ENCODE measurements around the gene ASCC1. TPM values are rescaled to one million over a fixed set of nuclear protein-coding genes. Genes with fewer than 3 reads are reported as not detected.

Gene ASCC1
- total and polyA plus RNA-seq, 2 donors (not counting 1 experiment from before 2014, with no cell fraction given), result 17.9 to 28.1 TPM

DNA sequence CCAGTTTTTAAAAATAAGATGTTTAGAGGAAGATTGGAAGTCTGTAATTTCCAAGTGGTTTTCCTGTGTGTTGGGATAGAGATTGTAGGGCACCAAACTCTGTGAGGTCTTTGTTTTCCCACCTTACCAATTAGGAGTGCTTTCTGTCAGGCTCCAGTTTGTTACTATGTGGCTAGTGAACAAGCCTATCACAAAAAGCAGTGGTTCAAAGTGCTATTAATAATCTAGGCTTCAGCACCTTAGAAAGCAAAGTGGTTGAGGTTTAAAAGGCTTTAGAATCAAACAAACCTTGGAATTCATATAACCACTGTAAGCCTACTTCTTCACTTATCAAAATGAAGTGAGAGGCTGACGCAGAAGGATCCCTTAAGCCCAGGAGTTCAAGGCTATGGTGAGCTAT is 11.4 kb downstream of the ASCC1 start:
- no peaks in the 10 kb centered on the region for H3K27me3 Mint-ChIP-seq
- ChIA-PET POLR2A (no interaction called here), CTCF (interaction anchor here (0.6 to 2.2 kb wide), 2 partner anchors 11 to 18 kb away, joined by 3 to 4 read pairs; partner anchors contain the start of genes ANAPC16 and ASCC1)
- H3K4me1 Mint-ChIP-seq, result no peaks in the 10 kb centered on the region
- H3K27ac Mint-ChIP-seq, result no peak overlapping the region
- no peak overlapping the region for H3K4me3 ChIP-seq (ENCODE audit: control extremely low read depth in 1 of 5, extremely low read depth in 1 of 5, insufficient read depth in 1 of 5, low read depth in 2 of 5, low read length in 4 of 5)
- DNase-seq (no peak), ATAC-seq (ENCODE audit: low read depth) (no peak)
- H3K36me3 ChIP-seq (replicated peaks in 1 of 2; ENCODE audit: control extremely low read depth in 1 of 2, control insufficient read depth in 1 of 2, extremely low read depth in 1 of 2, insufficient read depth in 2 of 2, low read length in 1 of 2), result peaks cover 5 to 62% of the 10 kb centered on the region in 2 experiments
- no peak overlapping the region for H3K9ac ChIP-seq (ENCODE audit: low read length)
- TF ChIP-seq, protein P1, sequence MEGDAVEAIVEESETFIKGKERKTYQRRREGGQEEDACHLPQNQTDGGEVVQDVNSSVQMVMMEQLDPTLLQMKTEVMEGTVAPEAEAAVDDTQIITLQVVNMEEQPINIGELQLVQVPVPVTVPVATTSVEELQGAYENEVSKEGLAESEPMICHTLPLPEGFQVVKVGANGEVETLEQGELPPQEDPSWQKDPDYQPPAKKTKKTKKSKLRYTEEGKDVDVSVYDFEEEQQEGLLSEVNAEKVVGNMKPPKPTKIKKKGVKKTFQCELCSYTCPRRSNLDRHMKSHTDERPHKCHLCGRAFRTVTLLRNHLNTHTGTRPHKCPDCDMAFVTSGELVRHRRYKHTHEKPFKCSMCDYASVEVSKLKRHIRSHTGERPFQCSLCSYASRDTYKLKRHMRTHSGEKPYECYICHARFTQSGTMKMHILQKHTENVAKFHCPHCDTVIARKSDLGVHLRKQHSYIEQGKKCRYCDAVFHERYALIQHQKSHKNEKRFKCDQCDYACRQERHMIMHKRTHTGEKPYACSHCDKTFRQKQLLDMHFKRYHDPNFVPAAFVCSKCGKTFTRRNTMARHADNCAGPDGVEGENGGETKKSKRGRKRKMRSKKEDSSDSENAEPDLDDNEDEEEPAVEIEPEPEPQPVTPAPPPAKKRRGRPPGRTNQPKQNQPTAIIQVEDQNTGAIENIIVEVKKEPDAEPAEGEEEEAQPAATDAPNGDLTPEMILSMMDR (IDR thresholded peaks at IDR 0.05), result no peak
- no peak for TF ChIP-seq EZH2 (IDR thresholded peaks at IDR 0.05; ENCODE audit: borderline replicate concordance, insufficient read depth, low read depth, low read length, poor library complexity, severe bottlenecking)
- H3K27me3 ChIP-seq (replicated peaks in 1 of 4; ENCODE audit: control extremely low read depth in 1 of 4, control insufficient read depth in 3 of 4, insufficient read depth in 4 of 4, low read length in 3 of 4), result no peaks in the 10 kb centered on the region
- no peak overlapping the region for H2AFZ ChIP-seq (ENCODE audit: insufficient read depth, low read depth, low read length, poor library complexity, severe bottlenecking)
- no peaks in the 10 kb centered on the region for H3K4me1 ChIP-seq (ENCODE audit: control insufficient read depth in 2 of 2, insufficient read depth in 2 of 2, low read length in 2 of 2)
- no peak overlapping the region for H3K4me2 ChIP-seq (replicated peaks; ENCODE audit: low read depth, low read length, poor library complexity, severe bottlenecking)
- H4K20me1 ChIP-seq (ENCODE audit: control insufficient read depth, insufficient read depth, low read length, poor library complexity, severe bottlenecking), result peaks cover 6% of the 10 kb centered on the region
- intact Hi-C loops (cut with micrococcal nuclease), result no loop called here
- no peaks in the 10 kb centered on the region for H3K9me3 ChIP-seq (ENCODE audit: control extremely low read depth in 1 of 3, control insufficient read depth in 2 of 3, insufficient read depth in 1 of 3, low read length in 2 of 3)
- peaks cover 48% of the 10 kb centered on the region for H3K79me2 ChIP-seq (ENCODE audit: control insufficient read depth, insufficient read depth, low read length)
- no peak overlapping the region for H3K27ac ChIP-seq (ENCODE audit: low read length in 2 of 2)
- H3K9me3 Mint-ChIP-seq (ENCODE audit: insufficient read depth), result no peaks in the 10 kb centered on the region
- H3K4me3 Mint-ChIP-seq, result no peak overlapping the region
- 83% methylated on average over 1 of the region's 1 CpG for WGBS (ENCODE audit: insufficient coverage)

DNA sequence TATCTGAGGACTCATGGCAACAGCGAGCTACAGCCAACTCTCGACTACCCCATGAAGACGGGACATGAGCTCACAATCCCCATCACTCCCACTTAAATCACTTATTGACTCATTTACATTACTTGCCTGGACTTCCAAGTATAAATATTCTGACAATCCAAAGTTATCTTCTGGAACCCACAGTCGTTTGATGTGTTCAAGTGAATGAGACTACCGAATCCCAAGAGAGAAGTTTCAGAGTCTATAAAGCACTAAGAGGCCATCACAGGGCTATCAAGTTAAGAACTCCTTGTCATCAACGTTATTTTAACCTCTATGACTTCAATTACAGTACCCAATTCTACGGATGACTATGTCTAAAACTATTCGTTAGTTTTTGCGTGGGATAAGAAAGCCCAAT is 11.8 kb downstream of the ASCC1 start:
- TF ChIP-seq EZH2 (IDR thresholded peaks at IDR 0.05; ENCODE audit: borderline replicate concordance, insufficient read depth, low read depth, low read length, poor library complexity, severe bottlenecking), result no peak
- TF ChIP-seq, protein P1 (IDR thresholded peaks at IDR 0.05), result no peak
- H3K4me1 Mint-ChIP-seq, result no peaks in the 10 kb centered on the region
- WGBS (ENCODE audit: insufficient coverage), result 100% methylated on average over 3 of the region's 9 CpGs
- intact Hi-C loops (cut with micrococcal nuclease), result no loop called here
- Histone ChIP-seq H3K4me3 (ENCODE audit: control extremely low read depth in 1 of 5, extremely low read depth in 1 of 5, insufficient read depth in 1 of 5, low read depth in 2 of 5, low read length in 4 of 5) (no peak overlapping the region), H4K20me1 (ENCODE audit: control insufficient read depth, insufficient read depth, low read length, poor library complexity, severe bottlenecking) (peaks cover 6% of the 10 kb centered on the region), H3K4me1 (ENCODE audit: control insufficient read depth in 2 of 2, insufficient read depth in 2 of 2, low read length in 2 of 2) (no peaks in the 10 kb centered on the region), H3K27me3 (replicated peaks in 1 of 4; ENCODE audit: control extremely low read depth in 1 of 4, control insufficient read depth in 3 of 4, insufficient read depth in 4 of 4, low read length in 3 of 4) (no peaks in the 10 kb centered on the region), H3K9ac (ENCODE audit: low read length) (no peak overlapping the region), H3K36me3 (replicated peaks in 1 of 2; ENCODE audit: control extremely low read depth in 1 of 2, control insufficient read depth in 1 of 2, extremely low read depth in 1 of 2, insufficient read depth in 2 of 2, low read length in 1 of 2) (peaks cover 5 to 58% of the 10 kb centered on the region in 2 experiments), H2AFZ (ENCODE audit: insufficient read depth, low read depth, low read length, poor library complexity, severe bottlenecking) (no peak overlapping the region), H3K4me2 (replicated peaks; ENCODE audit: low read depth, low read length, poor library complexity, severe bottlenecking) (no peak overlapping the region), H3K9me3 (ENCODE audit: control extremely low read depth in 1 of 3, control insufficient read depth in 2 of 3, insufficient read depth in 1 of 3, low read length in 2 of 3) (no peaks in the 10 kb centered on the region), H3K27ac (ENCODE audit: low read length in 2 of 2) (no peak overlapping the region), H3K79me2 (ENCODE audit: control insufficient read depth, insufficient read depth, low read length) (peaks cover 44% of the 10 kb centered on the region)
- no peak for DNase-seq
- ATAC-seq (ENCODE audit: low read depth), result no peak
- CTCF ChIA-PET, result interaction anchor here (0.6 to 2.2 kb wide), 5 partner anchors 11 to 332 kb away, joined by 3 to 5 read pairs (median 4); partner anchors contain the start of genes ANAPC16 and ASCC1
- no peaks in the 10 kb centered on the region for H3K27me3 Mint-ChIP-seq
- H3K9me3 Mint-ChIP-seq (ENCODE audit: insufficient read depth), result no peaks in the 10 kb centered on the region
- POLR2A ChIA-PET, result no interaction called here
- no peak overlapping the region for H3K27ac Mint-ChIP-seq
- H3K4me3 Mint-ChIP-seq, result no peak overlapping the region
